ENCODE measurements around the gene NDUFAF8.

NDUFAF8 gene

GRCh38 chr17:81253358-81254131 lies 14.4 kb downstream of the NDUFAF8 start:
- peak; percentile 76 to 84 for ATAC-seq

GRCh38 chr17:81254955-81255717 lies 16.0 kb downstream of the NDUFAF8 start:
- no peak for ATAC-seq

- no peak for ATAC-seq
These were observed 17.5 kb downstream of the NDUFAF8 start for GRCh38 chr17:81256616-81257015.

- no peak for ATAC-seq
These were observed 18.4 kb downstream of the NDUFAF8 start for GRCh38 chr17:81257533-81257932.

- no peak for ATAC-seq
These were observed 19.2 kb downstream of the NDUFAF8 start for GRCh38 chr17:81258292-81258691.

- no peak for ATAC-seq
These were observed 20.0 kb downstream of the NDUFAF8 start for GRCh38 chr17:81259058-81259605.

GRCh38 chr17:81260171-81260570 lies 21.1 kb downstream of the NDUFAF8 start:
- no peak for ATAC-seq

GRCh38 chr17:81260641-81261040 lies 21.5 kb downstream of the NDUFAF8 start:
- no peak for ATAC-seq

- no peak for ATAC-seq
These were observed 22.0 kb downstream of the NDUFAF8 start for GRCh38 chr17:81261096-81261495.

- no peak for ATAC-seq
These were observed 22.6 kb downstream of the NDUFAF8 start for GRCh38 chr17:81261582-81262336.

GRCh38 chr17:81263371-81264181 lies 24.5 kb downstream of the NDUFAF8 start:
- no peak for ATAC-seq

- ATAC-seq, result no peak
These were observed 25.5 kb downstream of the NDUFAF8 start for GRCh38 chr17:81264640-81265039.

GRCh38 chr17:81265576-81265975 lies 26.5 kb downstream of the NDUFAF8 start:
- no peak for ATAC-seq

- ATAC-seq, result no peak
These were observed 28.4 kb downstream of the NDUFAF8 start for GRCh38 chr17:81267390-81268067.

GRCh38 chr17:81270279-81270678 lies 31.2 kb downstream of the NDUFAF8 start:
- ATAC-seq, result no peak

GRCh38 chr17:81271226-81271625 lies 32.1 kb downstream of the NDUFAF8 start:
- ATAC-seq, result no peak

- ATAC-seq, result no peak
These were observed 33.5 kb downstream of the NDUFAF8 start for GRCh38 chr17:81272616-81273015.

- no peak for ATAC-seq
These were observed 34.8 kb downstream of the NDUFAF8 start for GRCh38 chr17:81273698-81274470.

- ATAC-seq, result no peak
These were observed 35.3 kb downstream of the NDUFAF8 start for GRCh38 chr17:81274471-81274855.

GRCh38 chr17:81276781-81277180 lies 37.7 kb downstream of the NDUFAF8 start:
- ATAC-seq, result no peak

- no peak for ATAC-seq
These were observed 38.3 kb downstream of the NDUFAF8 start for GRCh38 chr17:81277421-81277820.
